ENCODE measurements around the gene COX4I1. TPM values are rescaled to one million over a fixed set of nuclear protein-coding genes. Genes with fewer than 3 reads are reported as not detected.

Gene COX4I1
- total RNA-seq, 1 donor from 2014 or later, result 459 TPM

DNA sequence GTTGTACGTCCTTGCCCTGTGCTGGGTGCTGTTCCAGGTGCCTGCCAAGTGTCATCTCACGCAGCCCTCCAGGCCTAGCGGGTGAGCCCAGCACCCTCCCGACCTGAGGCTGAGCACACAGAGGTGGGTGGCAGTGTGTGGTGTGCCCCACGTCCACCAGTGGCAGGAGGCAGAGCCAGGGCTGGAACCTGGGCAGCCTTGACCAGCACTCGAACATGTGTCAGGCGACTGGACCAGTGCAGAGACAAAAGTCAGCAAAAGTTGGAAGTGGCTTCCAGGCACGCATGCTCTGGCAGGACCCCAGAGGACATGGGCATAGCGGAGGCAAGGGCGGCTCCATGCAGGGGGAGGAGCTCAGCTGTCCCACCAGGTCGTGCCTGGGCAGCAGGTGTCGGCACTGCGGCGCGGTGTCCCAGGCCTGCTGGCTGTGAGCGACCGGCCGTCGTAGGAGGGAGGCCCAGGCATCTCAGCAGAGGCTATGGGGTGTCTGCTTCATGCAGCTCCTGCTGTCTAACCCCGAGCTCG, 35.8 kb downstream of the COX4I1 start:
- H2AFZ ChIP-seq (ENCODE audit: low read depth, low read length), result no peak overlapping the region
- no peaks in the 10 kb centered on the region for H3K79me2 ChIP-seq (ENCODE audit: insufficient read depth, low read length)
- Mint-ChIP-seq H3K27me3 (ENCODE audit: low read depth, unreplicated experiment) (peaks cover 74% of the 10 kb centered on the region), H3K4me1 (ENCODE audit: low read depth, unreplicated experiment) (no peaks in the 10 kb centered on the region), H3K9me3 (ENCODE audit: unreplicated experiment) (peaks cover 15% of the 10 kb centered on the region), H3K4me3 (ENCODE audit: unreplicated experiment) (no peak overlapping the region), H3K27ac (ENCODE audit: unreplicated experiment) (no peak overlapping the region), H3K36me3 (ENCODE audit: low read depth, unreplicated experiment) (peaks cover 2% of the 10 kb centered on the region)
- H3K4me1 ChIP-seq (ENCODE audit: insufficient read depth, low read length), result no peaks in the 10 kb centered on the region
- TF ChIP-seq CTCF (IDR thresholded peaks at IDR 0.05; ENCODE audit: insufficient read depth, low read depth, low read length), result no peak
- no peak for TF ChIP-seq EZH2 (IDR thresholded peaks at IDR 0.05; ENCODE audit: insufficient read depth, low read length)
- no peaks in the 10 kb centered on the region for H3K36me3 ChIP-seq (ENCODE audit: insufficient read depth, low read length)
- H3K4me3 ChIP-seq (ENCODE audit: insufficient read depth, low read depth, low read length), result no peak overlapping the region
- DNase-seq (ENCODE audit: low read depth), result no peak
- no peak overlapping the region for H3K27ac ChIP-seq (ENCODE audit: low read depth, low read length)
- H3K9ac ChIP-seq (ENCODE audit: low read length), result no peak overlapping the region
- no peak overlapping the region for H3K4me2 ChIP-seq (ENCODE audit: low read length)
- peaks cover 3% of the 10 kb centered on the region for H3K27me3 ChIP-seq (ENCODE audit: insufficient read depth, low read length)
- no peaks in the 10 kb centered on the region for H4K20me1 ChIP-seq (ENCODE audit: insufficient read depth, low read length)
- H3K9me3 ChIP-seq (ENCODE audit: insufficient read depth, low read depth, low read length), result peaks cover 3% of the 10 kb centered on the region
- FAIRE-seq, result no peak

DNA sequence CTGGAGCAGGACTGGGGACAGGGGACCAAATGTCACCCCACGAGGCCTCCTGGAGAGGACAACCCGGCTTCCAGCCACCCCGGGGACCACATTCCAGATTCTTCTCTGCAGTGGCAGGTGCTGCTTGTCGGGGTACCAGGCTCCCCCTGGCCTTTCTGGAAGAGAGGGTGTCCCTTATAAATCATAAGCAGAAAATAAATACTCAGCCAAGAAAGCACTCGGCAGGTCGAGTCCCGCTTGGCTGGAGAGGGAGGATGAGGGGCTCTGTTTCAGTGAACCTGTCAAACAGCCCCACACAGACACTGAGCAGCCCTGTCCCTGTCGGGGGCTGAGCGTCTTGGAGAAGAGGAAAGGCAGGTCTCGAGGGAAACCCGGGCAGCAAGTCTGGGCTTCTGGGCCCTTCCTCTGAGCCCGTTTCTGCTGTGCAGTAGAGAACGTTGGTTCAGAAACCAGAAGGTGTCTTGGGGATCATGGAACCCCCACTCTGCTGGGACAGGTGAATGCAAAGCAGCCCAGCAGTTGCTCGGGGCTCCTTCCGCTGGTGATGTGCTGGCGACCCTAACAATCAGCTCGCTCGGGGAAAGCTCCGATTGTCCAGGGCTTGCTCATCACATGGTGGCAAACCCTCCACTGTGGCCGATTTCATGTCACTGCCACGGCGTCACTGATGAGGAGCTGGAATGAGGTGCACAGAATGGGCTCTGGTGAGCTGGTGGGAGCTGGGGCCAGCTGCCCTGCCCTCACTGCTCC, 36.6 kb downstream of the COX4I1 start:
- no peaks in the 10 kb centered on the region for H3K4me1 ChIP-seq (ENCODE audit: insufficient read depth, low read length)
- H3K27ac Mint-ChIP-seq (ENCODE audit: unreplicated experiment), result no peak overlapping the region
- H3K79me2 ChIP-seq (ENCODE audit: insufficient read depth, low read length), result no peaks in the 10 kb centered on the region
- no peak for DNase-seq (ENCODE audit: low read depth)
- H3K4me3 ChIP-seq (ENCODE audit: insufficient read depth, low read depth, low read length), result no peak overlapping the region
- H3K27me3 Mint-ChIP-seq (ENCODE audit: low read depth, unreplicated experiment), result peaks cover 75% of the 10 kb centered on the region
- H3K9me3 ChIP-seq (ENCODE audit: insufficient read depth, low read depth, low read length), result peaks cover 3% of the 10 kb centered on the region
- no peak overlapping the region for H3K9ac ChIP-seq (ENCODE audit: low read length)
- H3K27me3 ChIP-seq (ENCODE audit: insufficient read depth, low read length), result peaks cover 4% of the 10 kb centered on the region
- H2AFZ ChIP-seq (ENCODE audit: low read depth, low read length), result no peak overlapping the region
- H3K4me3 Mint-ChIP-seq (ENCODE audit: unreplicated experiment), result no peak overlapping the region
- no peak overlapping the region for H3K4me2 ChIP-seq (ENCODE audit: low read length)
- FAIRE-seq, result no peak
- peaks cover 13% of the 10 kb centered on the region for H3K9me3 Mint-ChIP-seq (ENCODE audit: unreplicated experiment)
- H3K36me3 ChIP-seq (ENCODE audit: insufficient read depth, low read length), result no peaks in the 10 kb centered on the region
- TF ChIP-seq CTCF (IDR thresholded peaks at IDR 0.05; ENCODE audit: insufficient read depth, low read depth, low read length), result no peak
- TF ChIP-seq EZH2 (IDR thresholded peaks at IDR 0.05; ENCODE audit: insufficient read depth, low read length), result no peak
- H4K20me1 ChIP-seq (ENCODE audit: insufficient read depth, low read length), result no peaks in the 10 kb centered on the region
- H3K4me1 Mint-ChIP-seq (ENCODE audit: low read depth, unreplicated experiment), result no peaks in the 10 kb centered on the region
- H3K27ac ChIP-seq (ENCODE audit: low read depth, low read length), result no peak overlapping the region
- peaks cover 2% of the 10 kb centered on the region for H3K36me3 Mint-ChIP-seq (ENCODE audit: low read depth, unreplicated experiment)

Data from astrocyte (in vitro differentiated cells and primary cell).